NCI-H526 (cell line): Measurements from ENCODE around the gene SRSF8.
"Not testable (repeated sequence)": the region's sequence is repeated elsewhere in the genome, so short reads cannot be mapped to it uniquely, and the experiment has no call there.

ENCODE experiments used
- DNase-seq, 2 experiments: peaks; one replicate each; lab custom pipeline; 2025; lab: John Stamatoyannopoulos, UW

The SRSF8 gene

GRCh38 chr11:95066716-95067038 is at the start of gene SRSF8:
SRSF8 (plus strand) TSS chr11:95066919; CDS start chr11:95067227, 308 bp downstream.
- peak; percentile 87 to 98 for DNase-seq

- DNase-seq, result not testable (repeated sequence)
Measured at GRCh38 chr11:95021468-95021867, 45.3 kb upstream of the SRSF8 start.

- no peak for DNase-seq
Measured at GRCh38 chr11:95024958-95025357, 41.8 kb upstream of the SRSF8 start, which contains the start of gene KDM4E. KDM4E (plus strand) TSS chr11:95025258; CDS start chr11:95025558, 300 bp downstream.

- not testable (repeated sequence) for DNase-seq
Measured at GRCh38 chr11:95025594-95025993, 41.1 kb upstream of the SRSF8 start.

- no peak for DNase-seq
Measured at GRCh38 chr11:95028357-95028756, 38.4 kb upstream of the SRSF8 start.

GRCh38 chr11:95033051-95033450 is 33.7 kb upstream of the SRSF8 start:
- DNase-seq, result no peak

- DNase-seq, result no peak
Measured at GRCh38 chr11:95035316-95035715, 31.4 kb upstream of the SRSF8 start.

- DNase-seq, result not testable (repeated sequence)
Measured at GRCh38 chr11:95037356-95038035, 29.2 kb upstream of the SRSF8 start.

- no peak for DNase-seq
Measured at GRCh38 chr11:95042239-95042638, 24.5 kb upstream of the SRSF8 start.

- DNase-seq, result no peak
Measured at GRCh38 chr11:95042906-95043305, 23.8 kb upstream of the SRSF8 start.

- no peak for DNase-seq
Measured at GRCh38 chr11:95044010-95044409, 22.7 kb upstream of the SRSF8 start.

GRCh38 chr11:95045812-95046211 is 20.9 kb upstream of the SRSF8 start:
- no peak for DNase-seq

- not testable (repeated sequence) for DNase-seq
Measured at GRCh38 chr11:95049122-95049521, 17.6 kb upstream of the SRSF8 start, which contains the start of gene KDM4F. KDM4F (plus strand) TSS chr11:95049422.

GRCh38 chr11:95050595-95051202 is 16.0 kb upstream of the SRSF8 start:
- no peak for DNase-seq

- no peak for DNase-seq
Measured at GRCh38 chr11:95054356-95054755, 12.4 kb upstream of the SRSF8 start.

- no peak for DNase-seq
Measured at GRCh38 chr11:95055283-95055897, 11.3 kb upstream of the SRSF8 start.

GRCh38 chr11:95057959-95058358 is 8.8 kb upstream of the SRSF8 start:
- DNase-seq, result no peak

GRCh38 chr11:95058621-95059020 is 8.1 kb upstream of the SRSF8 start:
- no peak for DNase-seq

- no peak for DNase-seq
Measured at GRCh38 chr11:95059046-95059445, 7.7 kb upstream of the SRSF8 start.

GRCh38 chr11:95065336-95065735 is 1.4 kb upstream of the SRSF8 start:
- peak; percentile 96 to 97 for DNase-seq

GRCh38 chr11:95067039-95067840 is 521 bp downstream of the SRSF8 start:
- peak; percentile 88 to 98 for DNase-seq

GRCh38 chr11:95067841-95068219 is 1.1 kb downstream of the SRSF8 start:
- DNase-seq, result no peak
